Stimulated activated CD8-positive, alpha-beta memory T cell treated with anti-CD3 and anti-CD28 coated beads, Interleukin-2, amount 100 ng/mL, for 48 hours (primary cell): ENCODE measurements around the gene PATE3.

ENCODE experiments used
- DNase-seq, 2 donors: peaks; one replicate each; pipeline ENCODE4 v3.0.0-alpha.2; 2020; ENCODE audit warnings: low read depth in 2 of 2

PATE3 gene

GRCh38 chr11:125787827-125788226 is at the start of gene PATE3:
Gene PATE3, plus strand, starts transcription at chr11:125788127. Its CDS starts 25 bp downstream, at chr11:125788152.
- DNase-seq = no peak

DNA sequence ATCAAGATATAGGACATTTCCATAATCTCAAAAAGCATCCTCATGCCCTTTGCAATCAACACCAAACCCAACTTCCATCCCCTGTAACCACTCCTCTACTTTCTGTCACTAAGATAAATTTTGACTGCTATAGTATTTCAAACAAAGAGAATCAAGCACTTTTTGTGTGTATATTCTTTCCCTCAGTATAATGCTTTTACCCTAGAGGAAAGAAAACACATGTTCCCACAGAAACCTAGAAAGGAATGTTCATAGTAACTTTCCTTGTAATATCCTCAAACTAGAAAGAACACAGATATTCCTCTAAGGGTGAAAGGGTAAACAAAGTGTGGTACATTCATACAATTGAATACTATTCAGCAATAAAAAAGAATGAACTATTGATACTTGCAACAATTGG is 47.3 kb upstream of the PATE3 start:
- no peak for DNase-seq

DNA sequence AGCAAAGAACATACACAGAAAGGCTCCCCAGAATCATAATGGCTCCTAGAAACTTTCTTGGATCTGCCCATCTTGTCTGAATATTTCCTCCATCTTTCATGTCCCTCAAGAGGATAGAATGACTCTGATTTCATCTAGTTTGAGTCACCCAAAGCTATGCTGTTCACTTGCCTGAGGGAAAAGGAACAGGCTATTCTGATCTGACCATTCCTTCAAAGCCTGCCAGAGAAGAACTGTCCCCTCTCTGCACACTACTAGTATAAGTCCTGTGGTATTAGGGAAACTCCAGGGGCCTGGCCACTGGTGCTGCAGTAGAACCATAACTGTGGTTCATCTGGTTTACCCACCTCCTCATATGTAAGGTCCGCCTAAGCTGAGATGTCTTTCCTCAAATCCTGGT is 44.2 kb upstream of the PATE3 start:
- DNase-seq = no peak

GRCh38 chr11:125745979-125746378 is 41.9 kb upstream of the PATE3 start, which contains the start of gene PATE1:
Gene PATE1, plus strand, starts transcription at chr11:125746279. Its CDS starts 26 bp downstream, at chr11:125746305.
- no peak for DNase-seq

DNA sequence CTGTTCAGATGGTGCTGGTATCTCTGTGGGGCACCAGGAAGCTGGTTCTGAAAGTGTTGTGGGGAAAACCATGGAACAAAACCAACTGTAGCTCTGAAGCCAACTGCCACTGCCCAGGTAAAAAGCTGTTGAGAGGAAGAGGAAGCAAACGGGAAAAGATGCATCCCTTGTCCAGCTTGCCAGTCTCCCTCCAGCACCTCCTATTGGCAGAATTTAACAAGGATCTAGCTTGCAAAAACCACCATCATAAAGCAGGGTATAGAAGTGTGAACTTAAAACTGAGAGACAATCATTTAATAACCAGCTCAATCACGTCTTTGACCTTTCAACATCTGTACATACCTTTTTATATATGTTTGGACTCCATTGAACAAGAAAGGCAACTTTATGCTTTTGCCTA is 37.3 kb upstream of the PATE3 start:
- DNase-seq = no peak

- DNase-seq = no peak
Measured at GRCh38 chr11:125756050-125756449, 31.9 kb upstream of the PATE3 start.

DNA sequence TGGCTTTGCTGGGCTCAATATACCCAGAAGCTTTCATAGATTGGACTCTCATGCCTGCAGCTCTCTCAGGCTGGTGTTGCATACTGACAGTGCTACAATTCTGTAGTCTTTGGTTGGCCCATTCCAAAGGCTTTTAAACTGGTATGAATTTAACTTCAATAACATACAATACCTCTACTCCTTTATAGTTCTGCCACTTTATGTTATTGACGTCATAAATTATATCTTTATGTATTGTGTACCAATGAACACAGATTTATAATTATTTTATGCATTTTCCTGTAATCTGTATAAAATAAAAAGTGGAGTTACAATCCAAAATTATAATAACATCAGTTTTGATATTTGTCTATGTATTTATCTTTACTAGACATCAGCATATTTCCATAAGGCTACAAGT is 25.5 kb upstream of the PATE3 start:
- DNase-seq = no peak

DNA sequence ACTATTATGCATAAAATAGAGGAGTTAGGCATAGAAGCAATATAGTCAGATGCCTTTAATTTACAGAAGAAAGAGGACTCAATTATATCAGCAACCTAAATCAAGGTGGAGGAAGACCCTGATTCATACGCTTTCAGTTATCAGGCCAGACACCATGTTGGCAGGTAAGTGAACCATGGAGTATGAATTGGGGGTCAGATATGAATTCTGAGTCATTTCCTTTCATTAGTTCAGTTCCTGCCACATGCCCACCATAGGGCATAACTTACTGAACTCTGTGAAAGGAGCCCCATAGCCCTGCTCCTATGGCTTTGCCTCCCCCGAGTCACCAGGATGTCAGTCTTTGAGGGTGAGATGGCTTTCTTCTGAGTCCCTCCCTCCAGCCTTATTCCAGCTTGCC is 24.4 kb upstream of the PATE3 start:
- no peak for DNase-seq

DNA sequence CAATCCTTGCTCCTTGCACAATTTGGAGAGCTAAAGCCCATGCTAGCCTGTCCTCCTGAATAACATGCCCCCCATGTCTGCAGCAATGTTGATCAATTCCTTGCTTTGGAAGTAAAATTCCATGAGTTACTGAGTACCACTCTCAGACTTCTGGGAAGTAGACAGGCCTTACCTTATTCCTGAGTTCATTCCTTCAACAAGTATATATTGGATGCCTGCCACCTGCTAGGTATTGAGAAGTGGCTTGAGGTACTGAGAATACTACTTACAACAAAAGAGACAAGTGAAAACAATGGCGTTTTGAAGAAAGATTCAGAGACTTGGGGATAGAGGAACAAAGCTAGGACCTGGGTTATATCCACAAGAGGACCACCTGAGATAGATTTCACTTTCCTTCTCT is 21.7 kb upstream of the PATE3 start:
- no peak for DNase-seq

DNA sequence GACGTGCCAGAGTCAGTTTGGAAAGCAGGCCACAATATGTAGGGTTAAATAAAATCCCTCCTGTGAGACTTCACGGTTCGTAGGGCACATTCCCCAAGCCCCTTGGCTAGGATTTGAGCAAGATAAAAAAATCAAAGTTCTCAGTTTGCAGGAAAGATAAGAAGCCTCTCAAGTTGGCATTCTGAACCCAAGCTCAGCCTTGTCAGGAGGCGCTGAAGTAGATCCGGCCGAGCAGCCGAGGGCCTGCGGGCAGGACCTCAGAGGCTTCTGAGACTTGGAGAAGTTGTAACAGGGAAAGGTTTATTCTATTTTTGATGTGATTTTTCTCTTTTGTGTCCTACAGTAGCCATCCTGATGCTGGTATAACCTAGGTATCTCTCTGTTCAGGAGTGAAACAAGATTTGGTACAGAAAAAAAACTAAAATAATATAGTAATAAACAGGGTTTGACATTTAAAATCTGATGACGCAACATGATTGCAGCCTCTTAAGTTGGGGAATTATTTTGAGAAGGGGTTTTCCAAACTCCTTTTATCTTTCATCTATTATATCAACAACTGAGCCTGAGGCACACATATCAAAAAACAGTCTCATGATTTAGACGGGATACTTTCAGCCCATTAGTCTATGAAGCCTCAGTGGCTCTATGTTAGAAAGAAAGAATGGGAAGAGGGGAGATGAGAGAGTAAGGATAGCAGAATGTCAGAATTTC is 19.4 kb upstream of the PATE3 start:
- no peak for DNase-seq

- DNase-seq = no peak
Measured at GRCh38 chr11:125770583-125770982, 17.3 kb upstream of the PATE3 start.

DNA sequence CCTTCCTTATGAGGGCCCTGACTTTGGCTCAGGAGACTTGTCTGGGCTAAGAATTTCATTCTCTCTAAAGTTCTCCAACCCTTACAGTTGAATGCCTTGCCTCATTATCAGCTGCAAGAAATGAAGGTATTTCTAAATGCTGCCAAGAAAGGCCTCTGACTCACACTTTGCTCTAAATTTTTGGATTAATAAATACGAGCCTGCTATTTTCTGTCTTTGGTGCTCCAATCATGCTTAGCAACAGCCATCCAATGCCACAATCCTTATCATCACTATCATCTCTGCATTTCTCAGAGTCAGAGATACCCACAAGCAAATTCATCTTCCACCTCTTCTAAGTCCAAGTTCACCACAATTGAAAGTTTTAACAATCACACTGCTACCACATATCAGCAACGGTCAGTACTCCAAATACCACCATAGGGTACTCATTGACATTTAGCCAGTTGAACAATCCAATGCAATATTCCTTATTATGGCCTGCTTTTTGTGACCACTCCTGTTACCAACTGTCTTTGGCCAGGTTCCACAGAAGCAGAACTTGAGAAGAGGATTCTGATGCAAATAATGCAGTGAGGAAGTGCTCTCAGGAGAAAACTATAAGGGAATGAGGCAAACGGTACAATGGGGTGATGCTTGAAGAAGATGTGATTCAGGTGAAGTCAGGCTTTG is 15.0 kb upstream of the PATE3 start:
- no peak for DNase-seq

DNA sequence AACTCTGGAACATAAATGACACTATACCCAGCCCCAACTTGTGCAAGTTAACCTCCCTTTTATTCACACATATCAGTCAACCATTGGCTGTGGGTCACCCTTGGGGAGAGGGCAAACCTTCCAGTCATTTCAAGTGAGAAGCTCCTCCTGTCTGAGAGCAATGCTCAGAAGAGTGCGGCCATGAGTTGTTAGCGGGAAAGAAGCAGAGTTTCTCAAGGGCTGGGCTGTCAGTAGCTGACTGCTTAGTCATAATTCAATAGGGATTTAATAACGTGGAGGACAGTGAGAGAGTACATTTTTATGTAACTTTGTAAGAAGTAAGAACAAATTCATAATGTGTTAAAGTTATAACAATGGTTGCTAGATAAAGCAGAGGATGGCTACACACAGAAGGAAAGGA is 14.4 kb upstream of the PATE3 start:
- no peak for DNase-seq

DNA sequence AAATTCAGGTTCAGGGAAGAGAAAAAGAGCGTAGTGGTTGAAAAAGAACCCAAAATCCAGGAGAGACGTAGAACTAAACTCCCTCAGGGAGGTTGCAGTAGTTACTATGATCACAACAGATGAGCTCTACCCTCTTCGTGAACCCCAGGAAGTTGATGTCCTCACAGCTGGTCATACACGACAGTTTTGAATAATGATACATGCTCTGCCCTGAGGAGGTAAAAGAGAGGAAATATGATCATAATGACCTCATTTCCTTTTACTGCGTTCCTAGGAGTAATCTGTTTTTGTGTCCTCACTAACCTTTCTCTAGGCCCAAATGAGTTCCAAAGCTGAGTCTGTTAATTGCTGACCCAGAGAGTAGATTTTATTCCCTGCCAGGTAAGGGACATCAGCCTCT is 10.6 kb upstream of the PATE3 start:
- no peak for DNase-seq

GRCh38 chr11:125778728-125779127 is 9.2 kb upstream of the PATE3 start, which contains the start of gene PATE2:
Gene PATE2, minus strand, starts transcription at chr11:125778828. Its CDS starts 55 bp downstream, at chr11:125778773.
- DNase-seq = no peak

GRCh38 chr11:125784678-125785077 is 3.2 kb upstream of the PATE3 start:
- no peak for DNase-seq

- DNase-seq = no peak
Measured at GRCh38 chr11:125790825-125791224, 2.9 kb downstream of the PATE3 start.

- no peak for DNase-seq
Measured at GRCh38 chr11:125797641-125798040, 9.7 kb downstream of the PATE3 start.

DNA sequence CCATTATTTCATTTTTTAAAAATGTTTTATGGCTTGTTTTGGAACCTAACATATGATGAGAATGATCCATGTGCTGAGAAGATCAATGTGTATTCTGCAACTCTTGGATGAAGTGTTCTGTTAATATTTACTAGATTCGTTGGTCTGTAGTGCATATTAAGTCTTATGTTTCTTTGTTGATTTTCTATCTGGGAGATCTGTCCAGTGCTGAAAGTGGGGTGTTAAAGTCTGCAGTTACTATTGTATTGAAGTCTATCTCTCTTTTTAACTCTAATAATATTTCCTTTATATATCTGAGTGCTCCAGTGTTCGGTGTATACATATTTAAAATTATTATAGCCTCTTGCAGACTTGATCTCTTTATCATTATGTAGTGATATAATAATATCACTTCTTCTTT is 11.9 kb downstream of the PATE3 start:
- no peak for DNase-seq

DNA sequence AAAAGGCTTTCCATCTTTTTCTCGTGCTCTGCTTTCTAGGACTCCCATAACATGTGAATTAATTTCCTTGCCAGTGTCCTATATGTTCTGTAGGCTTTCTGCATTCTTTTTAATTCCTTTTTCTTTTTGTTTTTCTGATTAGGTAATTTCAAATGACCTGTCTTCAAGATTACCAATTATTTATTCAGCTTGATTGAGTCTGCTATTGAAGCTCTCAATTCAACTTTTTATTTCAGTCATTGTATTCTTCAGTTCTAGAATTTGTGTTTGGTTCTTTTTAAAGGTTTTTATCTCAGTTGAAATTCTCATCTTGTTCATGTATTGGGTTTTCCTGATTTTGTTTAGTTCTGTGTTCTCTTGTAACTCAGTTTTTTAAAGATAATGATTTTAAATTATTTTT is 14.5 kb downstream of the PATE3 start:
- DNase-seq = no peak

DNA sequence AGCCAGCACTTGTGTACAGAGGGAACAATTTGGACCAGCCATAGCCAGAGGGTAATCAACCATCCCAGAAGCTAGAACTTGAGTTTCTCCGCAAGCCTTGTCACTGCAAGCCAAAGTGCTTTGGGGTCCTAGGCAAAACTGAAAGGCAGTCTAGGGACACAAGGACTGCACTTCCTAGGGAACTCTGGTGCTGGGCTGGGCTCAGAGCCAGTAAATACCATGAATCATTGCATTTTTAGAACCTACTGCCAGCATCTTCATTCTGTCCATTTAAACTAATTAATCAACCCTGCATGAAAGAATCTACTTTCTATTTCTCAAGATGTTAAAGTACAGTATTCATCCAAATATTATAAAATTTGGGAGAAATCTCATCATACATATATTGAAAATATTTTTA is 20.0 kb downstream of the PATE3 start:
- DNase-seq = no peak

DNA sequence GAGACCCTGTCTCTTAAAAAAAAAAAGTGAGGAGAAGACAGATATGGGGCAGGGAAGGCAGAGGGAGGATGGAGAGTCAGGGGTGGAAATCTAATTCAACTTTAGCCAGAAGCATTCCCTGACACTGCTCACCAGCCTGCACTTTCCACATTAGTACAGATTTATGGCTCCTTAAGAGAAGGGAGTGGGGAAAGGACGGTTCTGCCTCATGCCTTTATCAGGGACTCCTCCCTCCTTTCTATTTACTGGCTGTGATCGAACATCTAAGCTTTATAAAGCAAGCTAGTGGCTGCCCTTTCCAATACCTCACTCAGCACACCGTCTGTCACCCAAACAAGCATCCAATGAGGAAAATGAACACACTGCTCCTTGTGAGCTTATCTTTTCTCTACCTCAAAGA is 45.1 kb downstream of the PATE3 start, which contains the start of gene PATE4:
Gene PATE4 (plus strand): TSS at position 301 of the 400 bp plus-strand sequence. CDS start 44 bp downstream, at position 345.
- no peak for DNase-seq

GRCh38 chr11:125835748-125836147 is 47.8 kb downstream of the PATE3 start:
- no peak for DNase-seq
